Measurements from ENCODE around the gene SLC2A6. TPM values are rescaled to one million over a fixed set of nuclear protein-coding genes. Genes with fewer than 3 reads are reported as not detected.

SLC2A6 gene
- polyA plus RNA-seq, 3 donors, result 1.3 to 1.6 (median 1.6) TPM

- no peak for DNase-seq (ENCODE audit: extremely low read depth in 1 of 11, low read depth in 9 of 11, low spot score in 4 of 11)
Measured at GRCh38 chr9:133468777-133469421, 10.0 kb downstream of the SLC2A6 start.

- no peak for DNase-seq (ENCODE audit: extremely low read depth in 1 of 11, low read depth in 9 of 11, low spot score in 4 of 11)
Measured at GRCh38 chr9:133468374-133468773, 10.5 kb downstream of the SLC2A6 start.

- DNase-seq (ENCODE audit: extremely low read depth in 1 of 11, low read depth in 9 of 11, low spot score in 4 of 11), result no peak
Measured at GRCh38 chr9:133467101-133467500, 11.8 kb downstream of the SLC2A6 start.

- DNase-seq (ENCODE audit: extremely low read depth in 1 of 11, low read depth in 9 of 11, low spot score in 4 of 11), result no peak
Measured at GRCh38 chr9:133465984-133466383, 12.9 kb downstream of the SLC2A6 start.

- DNase-seq (ENCODE audit: extremely low read depth in 1 of 11, low read depth in 9 of 11, low spot score in 4 of 11), result no peak
Measured at GRCh38 chr9:133464638-133465037, 14.3 kb downstream of the SLC2A6 start.

GRCh38 chr9:133463864-133464615 is 14.9 kb downstream of the SLC2A6 start:
- DNase-seq (ENCODE audit: extremely low read depth in 1 of 11, low read depth in 9 of 11, low spot score in 4 of 11), result no peak

GRCh38 chr9:133463234-133463863 is 15.6 kb downstream of the SLC2A6 start:
- no peak for DNase-seq (ENCODE audit: extremely low read depth in 1 of 11, low read depth in 9 of 11, low spot score in 4 of 11)

- no peak for DNase-seq (ENCODE audit: extremely low read depth in 1 of 11, low read depth in 9 of 11, low spot score in 4 of 11)
Measured at GRCh38 chr9:133461975-133462374, 16.9 kb downstream of the SLC2A6 start.

GRCh38 chr9:133460405-133461175 is 18.3 kb downstream of the SLC2A6 start:
- peak in 8 of 11 donors; percentile 32 to 53 (median 35) for DNase-seq (ENCODE audit: extremely low read depth in 1 of 11, low read depth in 9 of 11, low spot score in 4 of 11)

- DNase-seq (ENCODE audit: extremely low read depth in 1 of 11, low read depth in 9 of 11, low spot score in 4 of 11), result peak; percentile 81 to 95 (median 92)
Measured at GRCh38 chr9:133459476-133460404, 19.2 kb downstream of the SLC2A6 start, which contains the start of gene CACFD1. CACFD1 (plus strand) TSS chr9:133459978; CDS start chr9:133460067, 89 bp downstream.

- no peak for DNase-seq (ENCODE audit: extremely low read depth in 1 of 11, low read depth in 9 of 11, low spot score in 4 of 11)
Measured at GRCh38 chr9:133458643-133459312, 20.1 kb downstream of the SLC2A6 start.

GRCh38 chr9:133457748-133458147 is 21.2 kb downstream of the SLC2A6 start:
- DNase-seq (ENCODE audit: extremely low read depth in 1 of 11, low read depth in 9 of 11, low spot score in 4 of 11), result no peak

GRCh38 chr9:133457233-133457632 is 21.7 kb downstream of the SLC2A6 start:
- DNase-seq (ENCODE audit: extremely low read depth in 1 of 11, low read depth in 9 of 11, low spot score in 4 of 11), result no peak

GRCh38 chr9:133456409-133456808 is 22.5 kb downstream of the SLC2A6 start:
- DNase-seq (ENCODE audit: extremely low read depth in 1 of 11, low read depth in 9 of 11, low spot score in 4 of 11), result no peak

- no peak for DNase-seq (ENCODE audit: extremely low read depth in 1 of 11, low read depth in 9 of 11, low spot score in 4 of 11)
Measured at GRCh38 chr9:133455936-133456335, 23.0 kb downstream of the SLC2A6 start.

- DNase-seq (ENCODE audit: extremely low read depth in 1 of 11, low read depth in 9 of 11, low spot score in 4 of 11), result no peak
Measured at GRCh38 chr9:133454943-133455673, 23.8 kb downstream of the SLC2A6 start.

- DNase-seq (ENCODE audit: extremely low read depth in 1 of 11, low read depth in 9 of 11, low spot score in 4 of 11), result no peak
Measured at GRCh38 chr9:133454325-133454724, 24.6 kb downstream of the SLC2A6 start.

All from renal cortex interstitium (tissue), 11 donors.